AG08395 (cell line): ENCODE data around the gene DMAC2.
A peak's percentile ranks its signal among the peaks of the same experiment; 100 is the strongest.
"Not testable (repeated sequence)": the region's sequence is repeated elsewhere in the genome, so short reads cannot be mapped to it uniquely, and the experiment has no call there.

Source experiments
- DNase-seq: peaks from one replicate; pipeline ENCODE4 v3.0.0; 2012; ENCODE audit warnings: mixed read lengths, low spot score

DMAC2 gene

GRCh38 chr19:41442473-41443355, 3.0 kb upstream of the DMAC2 start, which contains the start of gene ERICH4:
ERICH4 (plus strand) TSS chr19:41443156; CDS start chr19:41443170, 14 bp downstream.
- DNase-seq: no peak

- DNase-seq: no peak
These were observed 1.7 kb upstream of the DMAC2 start for GRCh38 chr19:41441321-41441945.

- no peak for DNase-seq
These were observed 1.7 kb downstream of the DMAC2 start for GRCh38 chr19:41437944-41438574.

- DNase-seq: no peak
These were observed 3.1 kb downstream of the DMAC2 start for GRCh38 chr19:41436674-41436951.

- DNase-seq: no peak
These were observed 3.6 kb downstream of the DMAC2 start for GRCh38 chr19:41435936-41436673.

GRCh38 chr19:41435376-41435775, 4.3 kb downstream of the DMAC2 start:
- DNase-seq: not testable (repeated sequence)

GRCh38 chr19:41434450-41434849, 5.3 kb downstream of the DMAC2 start:
- DNase-seq: no peak

- no peak for DNase-seq
These were observed 6.5 kb downstream of the DMAC2 start for GRCh38 chr19:41433171-41433570.

- peak; percentile 34 for DNase-seq
These were observed 8.0 kb downstream of the DMAC2 start for GRCh38 chr19:41431426-41432386.

GRCh38 chr19:41430922-41431321, 8.8 kb downstream of the DMAC2 start:
- DNase-seq: no peak

GRCh38 chr19:41428481-41428859, 11.2 kb downstream of the DMAC2 start:
- DNase-seq: no peak

GRCh38 chr19:41427647-41428480, 11.8 kb downstream of the DMAC2 start:
- DNase-seq: no peak

- peak; percentile 88 for DNase-seq
These were observed 12.6 kb downstream of the DMAC2 start, which contains the start of gene B3GNT8 for GRCh38 chr19:41426952-41427646. B3GNT8 (minus strand) TSS chr19:41427374; CDS start chr19:41426778, 596 bp downstream.

GRCh38 chr19:41426116-41426841, 13.4 kb downstream of the DMAC2 start:
- no peak for DNase-seq

- no peak for DNase-seq
These were observed 14.3 kb downstream of the DMAC2 start for GRCh38 chr19:41425174-41426115.

- DNase-seq: no peak
These were observed 15.2 kb downstream of the DMAC2 start for GRCh38 chr19:41424335-41425173.

GRCh38 chr19:41422955-41423354, 16.8 kb downstream of the DMAC2 start:
- DNase-seq: no peak
